Body of pancreas (tissue), 4 donors: ENCODE data around the gene PTPRD.

Experiments
- CTCF ChIP-seq, 7 experiments: fragments of 450-650 bp in 4 of 7; fragments of 200-600 bp in 3 of 7; sonication (generic) in 3 of 7; IDR thresholded peaks; one replicate each; pipeline ENCODE4 v1.5.1; 2016 to 2019; ENCODE audit warnings: antibody characterized with exemption in 7 of 7
- POLR2A ChIP-seq, 3 donors: fragments of 450-650 bp; IDR thresholded peaks; one replicate each; pipeline ENCODE4 v1.6.1; 2016; ENCODE audit warnings: antibody characterized with exemption in 3 of 3, mild to moderate bottlenecking in 2 of 3

DNA sequence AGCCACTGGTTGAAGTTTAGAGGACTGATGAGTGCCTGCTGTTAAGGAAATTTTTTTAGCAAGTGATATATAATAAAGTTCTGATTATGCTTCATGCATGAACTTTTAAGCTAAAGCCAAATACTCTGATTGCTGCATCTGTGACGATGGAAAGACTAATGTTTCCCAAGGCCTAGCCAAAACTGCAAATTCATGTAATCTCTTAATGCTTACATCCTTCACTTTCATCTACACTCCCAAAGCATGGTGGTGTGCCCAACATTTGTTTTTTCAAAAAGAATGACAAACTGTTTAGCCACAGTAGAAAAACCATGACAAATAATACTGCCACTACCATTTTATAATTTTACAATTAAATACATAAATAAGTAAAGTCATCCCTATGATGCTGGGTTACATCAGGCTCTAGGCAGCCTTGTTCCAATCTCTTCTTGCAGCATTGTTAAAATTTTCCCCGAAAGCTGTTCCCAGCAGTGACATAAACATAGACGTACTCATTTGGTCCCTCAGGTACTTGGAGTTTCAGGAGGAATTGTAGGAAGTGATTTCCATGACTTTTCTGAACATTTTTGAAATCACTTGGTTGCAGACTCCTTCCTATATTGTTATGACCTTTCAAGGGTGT lies 2187.9 kb downstream of the PTPRD start:
- no peak for TF ChIP-seq POLR2A (IDR thresholded peaks at IDR 0.05)
- no peak for TF ChIP-seq CTCF (IDR thresholded peaks at IDR 0.05)
